Measurements from ENCODE around the gene AFG3L2. TPM values are rescaled to one million over a fixed set of nuclear protein-coding genes. Genes with fewer than 3 reads are reported as not detected.

AFG3L2 gene
- total and polyA plus RNA-seq, 10 of the 15 experiments (the other 5 are each of a cell fraction or from before 2014, with no cell fraction given): 21.0 to 72.7 (median 57.7) TPM

DNA sequence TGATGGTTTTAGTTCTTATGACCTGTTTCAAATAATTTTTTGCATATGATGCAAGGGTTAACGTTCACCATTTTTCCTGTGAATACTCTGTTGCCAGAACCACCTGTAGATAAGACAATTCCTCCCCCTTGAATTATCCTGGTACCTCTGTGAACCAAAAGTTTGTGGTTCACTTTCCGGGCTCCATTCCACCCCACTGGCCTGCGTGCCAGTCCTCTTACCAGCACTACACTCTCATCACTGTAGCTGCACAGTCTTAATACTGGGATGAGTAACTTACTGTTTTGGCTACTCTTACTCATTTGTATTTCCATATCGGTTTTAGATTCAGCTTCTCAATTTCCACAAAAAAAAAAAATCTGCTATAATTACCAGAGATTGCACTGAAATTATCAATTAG lies 34.4 kb downstream of the AFG3L2 start:
- peaks cover 19 to 29% of the 10 kb centered on the region in 2 experiments; a peak in 3 of 4 replicates for H3K36me3 ChIP-seq (ENCODE audit: control insufficient read depth in 2 of 2, insufficient read depth in 2 of 2, low read length in 1 of 2)
- H3K4me2 ChIP-seq (ENCODE audit: control insufficient read depth, insufficient read depth): no peak overlapping the region
- no peak overlapping the region for H3K27ac ChIP-seq (ENCODE audit: control insufficient read depth, insufficient read depth)
- no peak for ATAC-seq
- SMC1A ChIA-PET (ENCODE audit: uncharacterized antibody, unreplicated experiment): no interaction called here
- FAIRE-seq: no peak
- RAD21 ChIA-PET (ENCODE audit: unreplicated experiment): no interaction called here
- intact Hi-C loops (cut with micrococcal nuclease; ENCODE audit: unreplicated experiment): no loop called here
- no peak for TF ChIP-seq STAT1 (conservative IDR thresholded peaks at IDR 0.05)
- no peak for TF ChIP-seq POLR2A (IDR thresholded peaks at IDR 0.05; ENCODE audit: low read depth, low read length)
- no peak for TF ChIP-seq YBX1 (IDR thresholded peaks at IDR 0.05)
- no peak for TF ChIP-seq ZBED1 (IDR thresholded peaks at IDR 0.05; ENCODE audit: borderline replicate concordance)
- no peak for TF ChIP-seq MEF2A (IDR thresholded peaks at IDR 0.05; ENCODE audit: insufficient read depth, low read depth, low read length)
- TF ChIP-seq, protein P1, sequence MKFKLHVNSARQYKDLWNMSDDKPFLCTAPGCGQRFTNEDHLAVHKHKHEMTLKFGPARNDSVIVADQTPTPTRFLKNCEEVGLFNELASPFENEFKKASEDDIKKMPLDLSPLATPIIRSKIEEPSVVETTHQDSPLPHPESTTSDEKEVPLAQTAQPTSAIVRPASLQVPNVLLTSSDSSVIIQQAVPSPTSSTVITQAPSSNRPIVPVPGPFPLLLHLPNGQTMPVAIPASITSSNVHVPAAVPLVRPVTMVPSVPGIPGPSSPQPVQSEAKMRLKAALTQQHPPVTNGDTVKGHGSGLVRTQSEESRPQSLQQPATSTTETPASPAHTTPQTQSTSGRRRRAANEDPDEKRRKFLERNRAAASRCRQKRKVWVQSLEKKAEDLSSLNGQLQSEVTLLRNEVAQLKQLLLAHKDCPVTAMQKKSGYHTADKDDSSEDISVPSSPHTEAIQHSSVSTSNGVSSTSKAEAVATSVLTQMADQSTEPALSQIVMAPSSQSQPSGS (IDR thresholded peaks at IDR 0.05; ENCODE audit: low read length): no peak
- no peak for TF ChIP-seq MYB (IDR thresholded peaks at IDR 0.05; ENCODE audit: borderline replicate concordance, low read depth, low read length)
- TF ChIP-seq CEBPB (IDR thresholded peaks at IDR 0.05; ENCODE audit: borderline replicate concordance in 1 of 2, low read depth in 2 of 2, low read length in 2 of 2): no peak
- TF ChIP-seq HDGF (IDR thresholded peaks at IDR 0.05): no peak
- TF ChIP-seq EED (IDR thresholded peaks at IDR 0.05; ENCODE audit: low read depth): no peak
- no peaks in the 10 kb centered on the region for H3K27me3 ChIP-seq (replicated peaks in 1 of 2; ENCODE audit: control insufficient read depth in 2 of 2, insufficient read depth in 2 of 2, low read length in 1 of 2)
- H3K9me3 ChIP-seq (replicated peaks; ENCODE audit: control insufficient read depth, insufficient read depth, low read length): no peaks in the 10 kb centered on the region
- no peaks in the 10 kb centered on the region for H3K79me2 ChIP-seq (ENCODE audit: control insufficient read depth, insufficient read depth, low read length)
- CTCF ChIA-PET: interaction anchor here (1.1 kb wide), 1 partner anchor 14 kb away, joined by 6 read pairs; no protein-coding TSS in a partner anchor
- no peak overlapping the region for H2AFZ ChIP-seq (ENCODE audit: control insufficient read depth, low read depth, low read length)
- no peaks in the 10 kb centered on the region for H4K20me1 ChIP-seq (ENCODE audit: control insufficient read depth, insufficient read depth)
- 82% methylated on average over 4 of the region's 4 CpGs for WGBS (ENCODE audit: insufficient coverage, insufficient replicate concordance, low lambda C conversion rate, missing lambda C conversion rate)
- H3K4me1 ChIP-seq (ENCODE audit: control insufficient read depth, insufficient read depth, low read length): no peaks in the 10 kb centered on the region
- in situ Hi-C loops (cut with MboI): no loop called here
- H3K4me3 ChIP-seq: no peak overlapping the region
- BruUV-seq (replicated peaks): no TSS peak
- no peak overlapping the region for H3K9ac ChIP-seq (ENCODE audit: control insufficient read depth, insufficient read depth, low read length)
- POLR2A ChIA-PET: no interaction called here
- DNase-seq (ENCODE audit: low read depth, low spot score): no peak

Measured in GM12878 (cell line).